ENCODE measurements around the gene MED16. TPM values are rescaled to one million over a fixed set of nuclear protein-coding genes. Genes with fewer than 3 reads are reported as not detected.

Gene MED16
- total and polyA plus RNA-seq, 2 experiments from 2014 or later: 26.6 to 66.5 TPM

DNA sequence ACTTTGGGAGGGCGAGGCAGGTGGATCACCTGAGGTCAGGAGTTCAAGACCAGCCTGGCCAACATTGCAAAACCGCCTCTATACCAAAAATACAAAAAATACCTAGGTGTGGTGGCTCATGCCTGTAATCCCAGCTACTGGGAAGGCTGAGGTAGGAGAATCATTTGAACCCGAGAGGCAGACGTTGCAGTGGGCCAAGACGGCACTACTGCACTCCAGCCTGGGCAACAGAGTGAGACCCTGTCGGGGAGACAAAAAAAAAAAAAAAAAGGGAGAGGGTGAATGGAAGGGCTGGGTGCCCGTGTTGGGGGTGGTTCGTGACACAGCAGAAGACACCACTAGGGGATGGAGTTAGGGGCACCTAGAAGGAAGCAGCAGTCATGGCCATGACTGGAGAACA is 22.7 kb downstream of the MED16 start:
- no peak overlapping the region for H3K9ac ChIP-seq
- H3K27me3 ChIP-seq (replicated peaks; ENCODE audit: insufficient read depth): no peaks in the 10 kb centered on the region
- no peaks in the 10 kb centered on the region for H3K9me3 ChIP-seq (ENCODE audit: low read depth)
- in situ Hi-C loops (cut with MboI): no loop called here
- H3K79me2 ChIP-seq (ENCODE audit: insufficient read depth): no peaks in the 10 kb centered on the region
- no peak overlapping the region for H3K4me2 ChIP-seq (ENCODE audit: unreplicated experiment)
- H3K36me3 ChIP-seq (ENCODE audit: low read depth): no peaks in the 10 kb centered on the region
- TF ChIP-seq EZH2phosphoT487 (IDR thresholded peaks at IDR 0.05; ENCODE audit: insufficient read depth, low read depth) (no peak), EZH2 (IDR thresholded peaks at IDR 0.05; ENCODE audit: insufficient read depth, poor library complexity, severe bottlenecking) (no peak)
- peaks cover 14% of the 10 kb centered on the region for H3K4me1 ChIP-seq (ENCODE audit: insufficient read depth)
- WGBS, 2 experiments (ENCODE audit: low coverage in 1 of 2, low lambda C conversion rate in 2 of 2, missing lambda C conversion rate in 2 of 2): 83 to 89% methylated on average over 7 to 8 of the region's 8 CpGs
- H3K4me3 ChIP-seq: no peak overlapping the region
- no peaks in the 10 kb centered on the region for H4K20me1 ChIP-seq (ENCODE audit: insufficient read depth)
- DNase-seq: no peak
- H3K27ac ChIP-seq: peak overlapping the region; percentile 78; the same call in 1 of the 2 replicates
- peaks cover 6% of the 10 kb centered on the region; the same call in 1 of the 2 replicates for H3F3A ChIP-seq (ENCODE audit: insufficient read depth)
- H3K9me2 ChIP-seq (ENCODE audit: insufficient read depth): no peaks in the 10 kb centered on the region
- H2AFZ ChIP-seq: no peak overlapping the region

DNA sequence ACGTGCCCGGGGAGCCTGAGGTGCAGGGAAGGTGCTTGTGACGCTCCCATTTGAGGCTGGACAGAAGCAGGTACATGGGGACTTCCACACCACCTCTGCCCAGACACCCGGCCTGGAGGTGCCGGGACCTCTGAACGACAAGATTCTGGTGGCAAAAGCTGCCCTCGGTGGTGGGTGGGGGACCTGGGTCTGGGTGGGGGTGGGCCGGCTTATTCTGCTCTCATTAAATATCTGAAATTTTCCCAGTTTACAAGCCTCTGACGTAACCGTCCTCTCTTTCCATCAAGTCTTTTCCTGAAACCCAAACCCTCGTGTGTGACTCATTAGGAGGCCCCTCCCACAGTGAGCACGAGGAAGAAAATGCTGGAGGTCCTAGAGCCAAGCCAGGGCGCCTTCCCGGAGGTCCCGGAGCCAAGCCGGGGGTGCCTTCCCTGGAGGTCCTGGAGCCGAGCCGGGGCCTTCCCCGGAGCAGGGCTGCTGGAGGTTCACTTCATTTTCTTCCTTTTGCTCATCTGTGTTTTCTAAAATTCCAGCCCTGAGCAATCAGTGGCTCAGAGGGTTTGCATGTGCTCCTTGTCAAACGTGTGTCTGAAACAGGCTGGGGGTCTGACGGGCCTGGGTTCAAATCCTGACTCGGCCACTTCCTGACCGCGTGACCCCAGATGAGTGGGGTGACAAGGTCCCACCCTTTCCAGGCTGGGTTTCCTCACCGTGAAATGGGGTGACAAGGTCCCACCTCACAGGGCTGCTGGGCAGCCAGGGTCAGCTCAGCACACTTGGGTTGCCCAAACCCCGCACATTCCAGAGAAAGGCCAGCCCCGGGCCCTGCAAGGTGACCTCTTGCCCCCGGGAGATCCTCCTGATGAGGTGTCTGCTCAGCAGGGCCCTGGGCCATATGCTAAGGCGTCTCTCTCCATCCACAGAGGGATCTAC is 23.5 kb downstream of the MED16 start:
- Histone ChIP-seq H3K27me3 (replicated peaks; ENCODE audit: insufficient read depth) (no peaks in the 10 kb centered on the region), H3K9me3 (ENCODE audit: low read depth) (no peaks in the 10 kb centered on the region), H3K79me2 (ENCODE audit: insufficient read depth) (no peaks in the 10 kb centered on the region), H4K20me1 (ENCODE audit: insufficient read depth) (no peaks in the 10 kb centered on the region), H3K9me2 (ENCODE audit: insufficient read depth) (no peaks in the 10 kb centered on the region), H3K9ac (peak overlapping the region; percentile 23), H3K4me2 (ENCODE audit: unreplicated experiment) (no peak overlapping the region), H2AFZ (no peak overlapping the region), H3K4me1 (ENCODE audit: insufficient read depth) (peaks cover 14% of the 10 kb centered on the region), H3K36me3 (ENCODE audit: low read depth) (no peaks in the 10 kb centered on the region), H3F3A (ENCODE audit: insufficient read depth) (peaks cover 6% of the 10 kb centered on the region; the same call in 1 of the 2 replicates), H3K27ac (peak overlapping the region; percentile 78), H3K4me3 (no peak overlapping the region)
- TF ChIP-seq EZH2 (IDR thresholded peaks at IDR 0.05; ENCODE audit: insufficient read depth, poor library complexity, severe bottlenecking) (no peak), EZH2phosphoT487 (IDR thresholded peaks at IDR 0.05; ENCODE audit: insufficient read depth, low read depth) (no peak)
- WGBS, 2 experiments (ENCODE audit: low coverage in 1 of 2, low lambda C conversion rate in 2 of 2, missing lambda C conversion rate in 2 of 2): 10 to 11% methylated on average over 29 of the region's 29 CpGs
- DNase-seq: peak; percentile 96
- in situ Hi-C loops (cut with MboI): no loop called here

DNA sequence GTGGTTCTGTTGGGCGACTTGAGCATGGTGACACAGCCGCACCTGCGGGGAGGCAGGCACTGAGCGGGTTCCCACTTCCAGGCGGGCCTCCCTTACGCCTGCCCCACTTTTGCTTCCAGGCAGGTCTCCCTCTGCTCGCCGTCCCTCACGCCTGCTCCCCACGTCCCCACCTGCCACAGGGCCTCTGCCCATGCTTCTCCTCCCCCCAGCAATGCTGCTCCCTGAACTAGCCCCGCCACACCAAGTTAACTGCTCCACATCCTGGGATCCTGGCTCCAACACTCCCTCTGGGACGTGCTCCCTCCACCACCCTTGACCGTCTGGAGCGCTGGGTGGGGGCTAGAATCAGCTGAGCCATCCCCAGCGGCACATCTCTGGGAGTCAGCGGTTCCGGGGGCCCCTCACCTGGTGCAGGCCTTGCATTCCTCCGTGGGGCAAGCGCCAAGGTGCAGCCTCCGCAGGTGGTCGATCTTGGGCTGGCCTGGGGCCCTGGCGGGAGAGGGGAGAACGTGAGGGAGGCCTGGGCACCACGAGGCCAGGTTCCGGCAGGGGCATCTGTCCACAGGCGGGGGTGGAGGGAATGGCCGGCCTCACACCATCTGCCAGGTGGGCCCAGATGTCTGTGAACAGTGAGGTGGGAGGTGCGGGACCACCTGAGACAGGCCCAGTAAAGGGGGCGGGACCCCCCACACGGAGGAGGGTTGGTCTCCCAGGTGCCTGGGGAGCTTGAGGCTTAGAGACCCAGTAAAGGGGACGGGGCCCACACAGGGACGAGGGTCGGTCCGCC is 24.3 kb downstream of the MED16 start:
- Histone ChIP-seq H3K27me3 (replicated peaks; ENCODE audit: insufficient read depth) (no peaks in the 10 kb centered on the region), H3K27ac (peak overlapping the region; percentile 78), H3K4me3 (no peak overlapping the region), H3K4me1 (ENCODE audit: insufficient read depth) (peaks cover 14% of the 10 kb centered on the region), H4K20me1 (ENCODE audit: insufficient read depth) (no peaks in the 10 kb centered on the region), H2AFZ (no peak overlapping the region), H3K9me2 (ENCODE audit: insufficient read depth) (no peaks in the 10 kb centered on the region), H3K36me3 (ENCODE audit: low read depth) (no peaks in the 10 kb centered on the region), H3K9me3 (ENCODE audit: low read depth) (no peaks in the 10 kb centered on the region), H3K4me2 (ENCODE audit: unreplicated experiment) (no peak overlapping the region), H3K9ac (no peak overlapping the region), H3F3A (ENCODE audit: insufficient read depth) (peaks cover 6% of the 10 kb centered on the region; the same call in 1 of the 2 replicates), H3K79me2 (ENCODE audit: insufficient read depth) (no peaks in the 10 kb centered on the region)
- TF ChIP-seq EZH2phosphoT487 (IDR thresholded peaks at IDR 0.05; ENCODE audit: insufficient read depth, low read depth) (no peak), EZH2 (IDR thresholded peaks at IDR 0.05; ENCODE audit: insufficient read depth, poor library complexity, severe bottlenecking) (no peak)
- in situ Hi-C loops (cut with MboI): no loop called here
- 73 to 78% methylated on average over 31 to 34 of the region's 34 CpGs for WGBS, 2 experiments (ENCODE audit: low coverage in 1 of 2, low lambda C conversion rate in 2 of 2, missing lambda C conversion rate in 2 of 2)
- DNase-seq: no peak

DNA sequence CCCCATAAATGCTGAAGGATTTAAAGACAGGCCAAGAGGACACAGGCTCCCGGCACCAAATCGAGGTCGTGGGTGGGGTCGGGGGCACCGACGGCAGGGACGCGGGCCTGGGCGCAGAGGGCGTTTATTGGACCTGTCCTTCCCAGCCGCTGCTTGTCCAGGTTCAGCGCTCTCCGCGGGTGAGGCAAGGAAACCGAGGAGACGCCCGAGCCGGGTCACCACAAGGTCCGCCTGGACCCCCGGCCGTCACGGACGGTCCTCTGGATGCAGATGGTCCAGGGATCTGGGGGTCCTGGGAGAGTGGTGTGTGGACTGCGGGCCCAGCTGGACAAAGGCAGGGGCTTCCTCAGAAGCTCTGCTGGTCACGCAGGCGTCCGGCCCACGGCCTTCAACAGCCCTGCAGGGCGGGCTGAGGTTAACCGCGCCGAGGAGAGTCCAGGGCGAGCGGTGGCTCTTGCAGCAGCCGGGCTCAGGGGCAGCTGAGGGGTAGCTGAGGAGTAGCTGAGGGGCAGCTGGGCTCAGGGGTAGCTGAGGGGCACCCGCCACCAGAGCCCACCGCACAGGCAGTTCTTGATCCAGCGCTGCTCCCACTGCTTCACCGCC is 25.0 kb downstream of the MED16 start:
- Histone ChIP-seq H3K79me2 (ENCODE audit: insufficient read depth) (no peaks in the 10 kb centered on the region), H3K27me3 (replicated peaks; ENCODE audit: insufficient read depth) (no peaks in the 10 kb centered on the region), H3K9me2 (ENCODE audit: insufficient read depth) (no peaks in the 10 kb centered on the region), H3K9ac (no peak overlapping the region), H2AFZ (no peak overlapping the region), H3K4me1 (ENCODE audit: insufficient read depth) (peaks cover 14% of the 10 kb centered on the region), H4K20me1 (ENCODE audit: insufficient read depth) (no peaks in the 10 kb centered on the region), H3K4me2 (ENCODE audit: unreplicated experiment) (no peak overlapping the region), H3K36me3 (ENCODE audit: low read depth) (no peaks in the 10 kb centered on the region), H3K9me3 (ENCODE audit: low read depth) (no peaks in the 10 kb centered on the region), H3K27ac (no peak overlapping the region), H3K4me3 (no peak overlapping the region), H3F3A (ENCODE audit: insufficient read depth) (peaks cover 6% of the 10 kb centered on the region; the same call in 1 of the 2 replicates)
- TF ChIP-seq EZH2 (IDR thresholded peaks at IDR 0.05; ENCODE audit: insufficient read depth, poor library complexity, severe bottlenecking): no peak
- TF ChIP-seq EZH2phosphoT487 (IDR thresholded peaks at IDR 0.05; ENCODE audit: insufficient read depth, low read depth): no peak
- WGBS, 2 experiments (ENCODE audit: low coverage in 1 of 2, low lambda C conversion rate in 2 of 2, missing lambda C conversion rate in 2 of 2): 93 to 95% methylated on average over 28 to 39 of the region's 39 CpGs
- no peak for DNase-seq
- in situ Hi-C loops (cut with MboI): no loop called here
